Fibroblast of skin of back (primary cell): ENCODE results near the gene CSRNP3.
A peak's percentile ranks its signal among the peaks of the same experiment; 100 is the strongest.
"Not testable (repeated sequence)": the region's sequence is repeated elsewhere in the genome, so short reads cannot be mapped to it uniquely, and the experiment has no call there.

ENCODE experiments used
- DNase-seq: peaks from one replicate; pipeline ENCODE4 v3.0.0-alpha.2; 2013

The CSRNP3 gene

DNA sequence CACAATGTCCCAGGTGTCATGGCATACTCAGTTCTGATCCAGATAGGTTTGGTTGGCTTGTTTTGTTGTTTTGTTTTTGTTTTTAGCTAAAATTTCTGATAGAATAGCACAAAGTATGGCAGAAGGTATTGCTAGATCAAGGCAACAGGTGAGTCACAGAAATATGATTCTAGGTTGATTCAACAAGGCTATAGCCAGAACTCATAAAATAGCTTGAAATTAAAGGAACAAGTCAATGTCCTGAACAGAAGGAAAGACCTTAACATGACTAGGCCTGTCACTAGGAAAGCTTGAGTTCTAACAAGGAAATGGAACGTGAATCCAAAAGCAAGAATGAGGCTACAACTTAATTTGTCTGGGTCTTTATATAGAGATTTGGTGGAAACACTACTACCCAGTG is 167.5 kb downstream of the CSRNP3 start:
- no peak for DNase-seq

GRCh38 chr2:165637396-165637795 is 167.9 kb downstream of the CSRNP3 start:
- peak; percentile 12 for DNase-seq

DNA sequence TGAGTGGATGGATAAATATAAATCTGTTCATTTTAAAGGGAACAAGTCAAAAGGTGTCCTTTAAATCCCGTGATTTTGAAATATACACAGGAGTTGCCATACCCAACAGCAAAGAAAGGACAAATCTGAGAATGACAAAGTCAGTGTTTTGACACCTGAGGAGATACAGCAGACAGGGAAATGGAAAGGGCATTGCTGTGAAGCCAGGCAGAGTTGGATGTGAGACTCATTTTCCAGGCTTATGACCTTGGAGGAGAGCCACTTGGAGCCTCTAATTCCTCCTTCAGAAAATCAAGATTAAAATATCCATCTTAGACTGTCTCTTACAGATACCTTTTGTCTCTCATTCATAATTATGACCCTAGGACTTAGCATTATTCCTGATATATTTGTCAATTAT is 170.0 kb downstream of the CSRNP3 start:
- DNase-seq = no peak

GRCh38 chr2:165640247-165640929 is 170.9 kb downstream of the CSRNP3 start:
- no peak for DNase-seq

GRCh38 chr2:165645930-165646831 is 176.7 kb downstream of the CSRNP3 start:
- DNase-seq = no peak

DNA sequence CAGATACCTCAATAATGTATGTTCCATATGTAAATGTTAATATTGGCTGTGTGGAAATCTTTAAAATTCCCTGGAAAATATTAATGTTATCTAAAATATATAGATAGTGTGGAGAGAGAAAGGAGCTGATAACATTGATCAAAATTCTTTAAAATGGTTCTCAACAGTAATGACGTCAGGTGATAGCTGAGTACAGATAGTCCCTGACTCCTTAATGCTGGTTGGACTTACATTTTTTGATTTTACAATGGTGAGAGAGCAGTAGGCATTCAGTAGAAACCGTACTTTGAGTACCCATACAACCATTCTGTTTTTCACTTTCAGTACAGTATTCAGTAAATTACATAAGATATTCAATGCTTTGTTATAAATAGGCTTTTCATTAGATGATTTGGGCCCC is 177.9 kb downstream of the CSRNP3 start:
- DNase-seq = no peak

DNA sequence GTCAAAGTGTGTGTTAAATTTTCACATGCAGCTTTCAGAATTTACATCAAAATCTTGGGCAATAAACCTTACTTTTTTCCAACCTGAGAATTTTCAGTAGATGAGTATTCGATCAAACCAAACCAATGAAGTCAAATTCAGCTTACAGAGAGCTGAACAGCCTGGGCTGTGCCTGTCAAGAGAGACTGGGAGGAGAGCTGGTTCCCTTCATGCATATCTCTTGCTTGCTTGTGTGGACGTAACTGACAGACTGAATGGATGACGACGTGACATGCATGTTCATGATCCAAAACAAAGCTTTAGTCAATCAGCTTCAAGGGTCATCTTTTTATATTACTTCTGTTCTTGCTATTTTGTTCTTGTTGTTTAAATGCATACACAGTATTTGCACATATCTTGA is 179.3 kb downstream of the CSRNP3 start:
- DNase-seq = no peak

DNA sequence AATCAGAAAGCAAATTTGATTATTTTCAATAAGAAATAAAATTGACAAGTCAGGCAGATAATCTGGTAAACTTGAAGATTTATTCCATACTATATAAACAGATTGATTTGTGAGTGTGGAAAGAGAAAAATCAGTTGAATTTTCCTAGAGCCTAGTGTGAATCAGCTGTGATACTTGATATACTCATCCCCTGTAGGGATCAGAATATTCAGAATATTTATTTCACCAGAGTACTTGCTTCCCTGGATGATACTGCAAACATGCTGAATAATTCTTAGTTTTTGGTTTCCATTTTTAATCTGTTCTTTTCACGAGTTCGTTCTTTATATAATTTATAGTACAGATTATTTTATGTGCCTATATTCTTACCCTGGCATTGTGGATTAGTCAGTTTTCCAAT is 181.7 kb downstream of the CSRNP3 start:
- no peak for DNase-seq

GRCh38 chr2:165655661-165656060 is 186.2 kb downstream of the CSRNP3 start:
- no peak for DNase-seq

DNA sequence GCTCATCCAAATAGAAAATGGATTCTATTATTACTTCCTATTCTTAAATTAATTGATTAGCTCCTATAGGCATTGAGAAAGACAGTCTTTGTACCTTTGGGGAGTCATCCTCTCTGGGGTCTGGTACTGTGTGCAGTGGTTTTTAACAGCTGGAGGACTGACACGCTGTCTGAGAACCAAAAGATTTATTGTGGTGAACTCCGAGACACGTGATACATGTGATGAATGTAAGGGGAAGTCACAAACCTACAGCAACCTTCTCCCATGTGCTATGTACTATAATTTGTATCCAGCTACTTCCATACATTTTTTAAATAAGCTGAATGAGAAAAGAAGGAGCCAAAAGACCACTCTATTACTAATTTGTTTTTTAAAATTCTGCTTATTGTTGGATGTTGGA is 190.9 kb downstream of the CSRNP3 start:
- DNase-seq = no peak

GRCh38 chr2:165662720-165663119 is 193.2 kb downstream of the CSRNP3 start:
- DNase-seq = no peak

GRCh38 chr2:165665614-165666013 is 196.1 kb downstream of the CSRNP3 start:
- no peak for DNase-seq

GRCh38 chr2:165666073-165666472 is 196.6 kb downstream of the CSRNP3 start:
- DNase-seq = not testable (repeated sequence)

DNA sequence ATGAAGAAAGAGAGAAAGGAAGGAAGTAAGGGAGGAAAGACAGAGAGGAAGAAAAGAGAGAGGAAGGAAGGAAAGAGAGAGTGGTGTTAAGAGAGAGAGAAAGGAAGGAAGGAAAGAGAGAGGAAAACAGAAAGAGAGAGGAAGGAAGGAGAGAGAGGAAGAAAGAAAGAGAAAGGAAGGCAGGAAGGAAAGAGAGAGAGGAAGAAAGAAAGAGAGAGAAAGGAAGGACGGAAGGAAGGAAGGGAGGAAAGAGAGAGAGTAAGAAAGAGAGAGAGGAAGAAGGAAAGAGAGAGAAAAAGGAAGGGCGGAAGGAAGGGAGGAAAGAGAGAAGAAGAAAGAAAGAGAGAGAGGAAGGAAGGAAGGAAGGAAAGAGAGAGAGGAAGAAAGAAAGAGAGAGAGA is 197.1 kb downstream of the CSRNP3 start:
- DNase-seq = no peak

DNA sequence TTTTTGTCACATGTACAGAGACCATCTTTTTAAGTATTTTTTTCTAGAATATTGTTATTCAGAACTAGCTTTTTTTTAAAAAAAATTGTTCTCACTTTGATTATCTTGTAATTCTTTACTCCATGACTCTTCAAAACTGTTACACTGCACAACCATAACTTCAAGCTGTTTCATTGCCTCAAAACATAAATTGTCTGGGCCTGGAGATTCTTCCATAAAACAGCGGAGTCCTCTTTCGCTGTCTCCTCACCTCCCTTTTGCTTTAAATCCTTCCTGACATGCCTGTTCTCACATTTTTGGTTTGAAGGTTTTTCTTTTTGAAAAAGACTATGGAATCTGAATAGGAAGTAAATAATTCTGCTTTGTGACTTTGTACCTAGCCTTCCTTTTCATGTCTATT is 197.9 kb downstream of the CSRNP3 start:
- no peak for DNase-seq

GRCh38 chr2:165674780-165675179 is 205.3 kb downstream of the CSRNP3 start:
- DNase-seq = no peak

DNA sequence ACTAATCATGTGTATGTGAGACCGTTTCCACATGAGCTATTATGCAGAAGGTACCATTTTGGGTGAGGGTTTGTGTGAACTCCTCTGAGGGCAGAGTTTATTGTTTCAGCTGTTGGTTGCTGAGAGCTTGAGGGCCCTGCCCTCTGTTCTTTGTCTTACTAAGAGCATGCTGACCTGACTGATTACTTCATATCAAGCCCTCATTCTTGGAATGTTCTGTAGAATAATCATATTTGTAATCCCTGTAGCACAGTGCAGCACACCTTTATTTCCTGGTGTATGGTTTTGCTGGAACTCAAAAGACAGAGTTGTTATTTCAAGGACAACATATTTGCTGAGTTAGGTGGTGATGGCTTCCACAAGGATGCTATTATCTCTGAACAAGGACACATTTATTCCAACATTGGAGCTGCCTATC is 206.1 kb downstream of the CSRNP3 start:
- DNase-seq = no peak

- no peak for DNase-seq
These were observed 209.4 kb downstream of the CSRNP3 start for GRCh38 chr2:165678882-165679281.

DNA sequence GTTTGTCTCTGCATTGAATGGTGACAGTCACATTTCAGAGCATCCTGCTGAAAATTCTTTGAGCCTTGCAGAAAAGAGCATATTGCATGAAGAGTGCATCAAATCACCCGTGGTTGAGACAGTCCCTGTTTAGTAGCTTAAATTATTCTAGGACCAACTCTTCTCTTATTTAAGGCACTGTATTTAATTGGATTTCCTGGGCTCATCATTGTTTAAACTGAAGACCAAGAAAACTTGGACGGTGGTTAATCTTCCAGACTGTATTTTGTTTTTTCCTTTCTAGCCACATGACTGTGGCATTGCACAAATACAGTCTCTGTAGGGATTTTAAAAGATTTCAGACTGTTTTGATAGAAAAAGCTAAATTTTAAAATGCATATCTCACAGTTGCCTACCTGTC is 210.1 kb downstream of the CSRNP3 start:
- DNase-seq = no peak

DNA sequence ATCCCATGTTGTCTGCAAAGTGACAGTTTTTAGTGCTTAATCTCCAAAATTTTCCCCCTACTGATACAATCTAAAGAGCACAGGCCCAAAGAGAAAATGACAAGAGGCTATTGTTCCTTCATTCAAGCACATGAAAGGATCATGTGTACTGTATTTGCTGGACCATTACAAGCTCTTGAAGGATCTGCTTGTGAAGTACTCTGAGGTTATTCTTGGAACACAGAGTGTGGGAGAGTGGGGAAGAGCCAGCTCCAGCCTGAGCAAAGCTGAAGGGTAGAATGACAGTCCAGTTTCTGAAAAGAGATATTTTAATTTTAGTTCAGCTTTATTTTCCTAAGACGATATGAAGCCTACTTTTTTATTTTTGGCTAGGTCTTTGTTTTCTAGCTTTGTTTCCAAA is 212.3 kb downstream of the CSRNP3 start:
- no peak for DNase-seq

DNA sequence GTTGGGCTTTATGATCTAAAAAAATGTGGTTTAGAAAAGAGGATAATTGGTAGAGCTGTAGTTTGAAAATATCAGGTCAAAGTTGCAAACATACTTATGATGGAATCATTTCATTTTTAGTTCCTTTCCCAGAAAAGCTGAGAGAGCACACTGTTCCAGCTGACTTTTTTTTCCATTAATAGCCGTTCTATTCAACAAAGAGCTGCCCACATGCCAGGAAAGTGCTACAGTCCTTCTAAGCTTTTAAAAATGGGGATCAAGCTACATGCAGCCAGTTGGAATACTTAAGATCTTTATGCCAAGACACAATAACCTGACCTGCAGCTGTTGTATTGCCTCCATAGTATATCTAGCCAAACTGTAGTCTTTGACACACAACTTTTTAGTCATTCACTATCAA is 213.0 kb downstream of the CSRNP3 start:
- no peak for DNase-seq

GRCh38 chr2:165686800-165687199 is 217.3 kb downstream of the CSRNP3 start:
- DNase-seq = no peak

DNA sequence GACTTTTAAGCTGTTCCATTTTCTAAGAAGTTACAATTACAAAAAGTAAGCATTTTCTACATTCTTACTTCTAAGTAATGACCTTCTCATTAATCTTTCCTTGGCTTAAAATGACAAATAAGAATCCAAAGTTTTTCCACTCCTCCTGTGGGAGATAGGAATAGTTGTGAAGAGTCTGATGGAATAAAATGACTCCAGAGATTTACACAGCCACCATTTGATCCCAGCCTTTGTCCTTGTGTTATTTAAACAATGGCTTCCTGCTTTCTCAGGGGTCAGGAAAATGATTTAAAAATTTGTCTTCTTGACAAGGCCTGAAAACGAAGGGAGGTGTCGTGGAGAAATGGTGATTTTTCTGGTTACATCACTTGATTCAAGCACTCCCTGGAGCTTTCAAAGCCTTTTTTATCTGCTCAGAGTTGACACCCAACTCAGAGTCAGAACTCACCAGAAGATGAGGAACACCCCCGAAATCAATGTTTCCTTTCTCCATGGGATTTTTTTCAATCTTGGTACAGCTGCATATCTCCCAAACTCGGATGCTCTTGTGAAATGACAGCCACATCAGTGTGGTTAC is 218.0 kb downstream of the CSRNP3 start:
- no peak for DNase-seq

GRCh38 chr2:165691615-165692014 is 222.1 kb downstream of the CSRNP3 start:
- peak; percentile 76 for DNase-seq
